ENCODE measurements around the gene TRIP13. TPM values are rescaled to one million over a fixed set of nuclear protein-coding genes. Genes with fewer than 3 reads are reported as not detected.

Gene TRIP13
- total RNA-seq, 1 donor from 2014 or later, result 0.48 TPM

GRCh38 chr5:943201-943917, 50.7 kb downstream of the TRIP13 start:
- ATAC-seq (ENCODE audit: poor library complexity), result no peak
- intact Hi-C loops (cut with DNase I), result no loop called here
- no peak for DNase-seq

GRCh38 chr5:943918-944620, 51.4 kb downstream of the TRIP13 start:
- DNase-seq, result no peak
- intact Hi-C loops (cut with DNase I), result no loop called here
- no peak for ATAC-seq (ENCODE audit: poor library complexity)

- ATAC-seq (ENCODE audit: poor library complexity), result no peak
- intact Hi-C loops (cut with DNase I), result no loop called here
- DNase-seq, result no peak
Measured at GRCh38 chr5:944621-944927, 51.9 kb downstream of the TRIP13 start.

- no peak for DNase-seq
- intact Hi-C loops (cut with DNase I), result no loop called here
- ATAC-seq (ENCODE audit: poor library complexity), result no peak
Measured at GRCh38 chr5:944992-945685, 52.5 kb downstream of the TRIP13 start.

- ATAC-seq (ENCODE audit: poor library complexity) (no peak), DNase-seq (no peak)
- intact Hi-C loops (cut with DNase I), result no loop called here
Measured at GRCh38 chr5:945691-946551, 53.2 kb downstream of the TRIP13 start.

GRCh38 chr5:946720-947625, 54.3 kb downstream of the TRIP13 start:
- intact Hi-C loops (cut with DNase I), result no loop called here
- DNase-seq (no peak), ATAC-seq (ENCODE audit: poor library complexity) (no peak)

GRCh38 chr5:947626-948471, 55.2 kb downstream of the TRIP13 start:
- no peak for ATAC-seq (ENCODE audit: poor library complexity)
- no peak for DNase-seq
- intact Hi-C loops (cut with DNase I), result no loop called here

- intact Hi-C loops (cut with DNase I), result no loop called here
- ATAC-seq (ENCODE audit: poor library complexity), result no peak
- DNase-seq, result no peak
Measured at GRCh38 chr5:948472-949274, 56.0 kb downstream of the TRIP13 start.

GRCh38 chr5:949275-949543, 56.5 kb downstream of the TRIP13 start:
- intact Hi-C loops (cut with DNase I), result no loop called here
- DNase-seq (no peak), ATAC-seq (ENCODE audit: poor library complexity) (no peak)

GRCh38 chr5:949815-950560, 57.3 kb downstream of the TRIP13 start:
- DNase-seq, result no peak
- intact Hi-C loops (cut with DNase I), result no loop called here
- no peak for ATAC-seq (ENCODE audit: poor library complexity)

GRCh38 chr5:951940-952596, 59.4 kb downstream of the TRIP13 start:
- no peak for ATAC-seq (ENCODE audit: poor library complexity)
- DNase-seq, result no peak
- intact Hi-C loops (cut with DNase I), result no loop called here

- no peak for ATAC-seq (ENCODE audit: poor library complexity)
Measured at GRCh38 chr5:952597-953271, 60.0 kb downstream of the TRIP13 start.

GRCh38 chr5:953535-954449, 61.1 kb downstream of the TRIP13 start:
- DNase-seq (no peak), ATAC-seq (ENCODE audit: poor library complexity) (no peak)
- intact Hi-C loops (cut with DNase I), result no loop called here

More at GRCh38 chr5:952597-953271, 60.0 kb downstream of the TRIP13 start:
- no peak for DNase-seq
- intact Hi-C loops (cut with DNase I), result no loop called here

Data from Right ventricle myocardium superior (tissue), 1 donor.